HG02840 (cell line): ENCODE measurements around the gene TES.
"Not testable (repeated sequence)": the region's sequence is repeated elsewhere in the genome, so short reads cannot be mapped to it uniquely, and the experiment has no call there.

ENCODE experiments used
- ATAC-seq: cut with Tn5 transposase; IDR thresholded peaks from one replicate; pipeline ENCODE4 v1.9.1; 2021; ENCODE audit warnings: mild to moderate bottlenecking, moderate library complexity, moderate number of reproducible peaks; ENCODE audit not compliant: unreplicated experiment, low FRiP score

The TES gene

GRCh38 chr7:116277070-116277469 is 66.7 kb downstream of the TES start:
- no peak for ATAC-seq

- ATAC-seq, result no peak
These were observed 68.9 kb downstream of the TES start for GRCh38 chr7:116279217-116279616.

GRCh38 chr7:116280803-116281202 is 70.5 kb downstream of the TES start:
- no peak for ATAC-seq

- ATAC-seq, result no peak
These were observed 73.4 kb downstream of the TES start for GRCh38 chr7:116283595-116284204.

- no peak for ATAC-seq
These were observed 74.1 kb downstream of the TES start for GRCh38 chr7:116284390-116284789.

- no peak for ATAC-seq
These were observed 74.9 kb downstream of the TES start for GRCh38 chr7:116285252-116285651.

GRCh38 chr7:116290740-116291139 is 80.4 kb downstream of the TES start:
- ATAC-seq, result no peak

GRCh38 chr7:116291937-116292336 is 81.6 kb downstream of the TES start:
- no peak for ATAC-seq

GRCh38 chr7:116292381-116292780 is 82.0 kb downstream of the TES start:
- ATAC-seq, result no peak

GRCh38 chr7:116293139-116293538 is 82.8 kb downstream of the TES start:
- no peak for ATAC-seq

- no peak for ATAC-seq
These were observed 83.3 kb downstream of the TES start for GRCh38 chr7:116293633-116294032.

- ATAC-seq, result not testable (repeated sequence)
These were observed 85.6 kb downstream of the TES start for GRCh38 chr7:116295903-116296302.

- no peak for ATAC-seq
These were observed 87.7 kb downstream of the TES start for GRCh38 chr7:116298055-116298454.

GRCh38 chr7:116298576-116298975 is 88.2 kb downstream of the TES start:
- no peak for ATAC-seq

GRCh38 chr7:116305485-116306408 is 95.4 kb downstream of the TES start:
- ATAC-seq, result no peak

GRCh38 chr7:116306409-116307048 is 96.2 kb downstream of the TES start:
- ATAC-seq, result no peak

- ATAC-seq, result no peak
These were observed 96.9 kb downstream of the TES start for GRCh38 chr7:116307253-116307652.
